ENCODE results near the gene GALNT8. TPM values are rescaled to one million over a fixed set of nuclear protein-coding genes. Genes with fewer than 3 reads are reported as not detected.
"Not testable (repeated sequence)": the region's sequence is repeated elsewhere in the genome, so short reads cannot be mapped to it uniquely, and the experiment has no call there.

The GALNT8 gene
- polyA plus RNA-seq (ENCODE audit: insufficient read depth in 1 of 5, insufficient read length in 5 of 5, low replicate concordance in 1 of 5), result 1 to 10 TPM in 4 of 5 donors, under 1 TPM in 1; 0.78 to 1.8 (median 1.6) TPM
- long read RNA-seq, donor 1, result 0 reads
- long read RNA-seq, donor 2, result 0 reads
- long read RNA-seq, donor 3, full-length matches to known transcripts, result 1 of 1 reads
- long read RNA-seq, donor 3, partial matches to known transcripts, result 0 of 1 reads
- long read RNA-seq, donor 3, other reads (novel, unspliced or antisense), result 0 of 1 reads
- long read RNA-seq, donor 4, result 0 reads
- long read RNA-seq, donor 5, result 0 reads
- long read RNA-seq, donor 6, result 0 reads
- long read RNA-seq, donor 7, result 0 reads
- long read RNA-seq, donor 8, result 0 reads

GRCh38 chr12:4719821-4720636 lies at the start of gene GALNT8:
TSS of gene GALNT8 (plus strand) at chr12:4720400. CDS start at chr12:4720678, 278 bp downstream.
- DNase-seq, result no peak

DNA sequence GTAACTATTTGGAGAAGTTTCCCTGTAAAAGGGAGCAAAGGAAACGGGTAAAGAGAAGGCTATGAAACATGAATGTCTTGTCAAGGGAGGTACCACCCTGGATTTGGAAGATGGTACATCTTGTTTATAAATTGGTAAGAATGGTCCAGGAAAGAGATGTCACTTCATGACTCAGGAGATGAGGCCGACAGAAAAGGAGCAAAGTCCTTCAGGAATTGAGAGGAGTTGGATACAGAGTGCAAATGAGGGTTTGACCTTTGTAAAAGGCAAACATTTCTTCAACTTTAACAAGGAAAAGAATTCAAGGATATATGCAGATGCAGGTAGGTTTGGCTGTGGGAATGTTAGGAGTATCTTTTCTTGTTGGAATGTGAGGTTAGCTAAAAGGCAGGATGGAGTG lies 40.5 kb upstream of the GALNT8 start:
- DNase-seq, result no peak

DNA sequence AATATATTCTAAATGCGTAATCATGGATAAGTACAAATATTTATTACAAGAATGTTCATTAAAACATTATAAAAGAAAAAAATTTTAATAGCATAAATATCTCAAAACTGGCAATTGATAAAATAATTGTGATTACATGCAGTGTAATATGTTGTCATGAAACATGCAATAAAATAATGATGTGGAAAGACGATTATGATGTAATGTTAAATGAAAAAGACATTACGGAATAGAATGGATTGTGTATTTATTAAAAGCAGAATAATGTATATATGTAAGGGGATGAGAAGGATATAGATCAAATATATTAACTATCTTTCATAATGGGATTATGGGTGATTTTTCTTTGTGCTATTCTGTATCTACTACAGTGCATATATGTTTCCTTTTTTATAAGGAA lies 38.5 kb upstream of the GALNT8 start:
- no peak for DNase-seq

DNA sequence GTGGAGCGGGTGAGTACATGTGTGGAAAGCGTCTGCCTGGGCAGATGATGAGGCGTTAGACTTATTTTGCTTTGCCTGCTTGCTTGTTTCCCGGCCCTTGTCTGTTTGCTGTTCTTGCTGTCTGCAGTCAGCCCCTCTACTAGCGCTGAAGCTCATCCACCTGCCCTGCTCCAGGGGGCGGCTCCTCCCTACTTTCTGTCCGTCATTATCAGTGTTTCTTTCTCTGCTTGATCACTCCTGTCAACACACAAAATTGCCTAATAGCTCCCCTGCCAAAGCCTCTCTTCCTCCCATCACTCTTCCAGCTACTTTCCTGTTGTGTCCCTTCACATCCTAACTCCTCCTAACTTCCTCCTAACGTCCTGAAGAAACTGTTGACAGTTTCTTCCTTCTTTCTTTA lies 34.9 kb upstream of the GALNT8 start:
- no peak for DNase-seq

GRCh38 chr12:4690760-4691159 lies 29.4 kb upstream of the GALNT8 start:
- DNase-seq, result no peak

DNA sequence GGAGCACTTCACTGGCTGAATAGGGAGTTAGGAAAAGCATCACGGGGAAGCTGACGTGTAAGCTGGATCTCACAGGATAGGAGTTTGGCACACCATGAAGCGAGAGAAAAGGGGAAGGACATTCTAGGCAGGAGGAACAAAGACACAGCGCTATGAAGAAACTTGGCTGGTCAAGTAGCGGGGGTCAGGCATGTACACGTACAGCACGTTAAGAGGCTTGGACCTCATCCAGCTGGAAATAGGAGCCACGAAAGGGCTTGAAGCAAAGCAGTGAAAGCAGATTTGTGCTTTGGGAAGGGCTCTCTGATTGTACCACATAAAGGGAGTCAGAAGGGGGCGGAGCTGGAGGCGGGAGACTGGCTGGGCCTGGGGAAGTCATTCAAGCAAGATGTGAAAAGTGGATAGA lies 19.6 kb upstream of the GALNT8 start:
- DNase-seq, result peak; percentile 78 to 86

DNA sequence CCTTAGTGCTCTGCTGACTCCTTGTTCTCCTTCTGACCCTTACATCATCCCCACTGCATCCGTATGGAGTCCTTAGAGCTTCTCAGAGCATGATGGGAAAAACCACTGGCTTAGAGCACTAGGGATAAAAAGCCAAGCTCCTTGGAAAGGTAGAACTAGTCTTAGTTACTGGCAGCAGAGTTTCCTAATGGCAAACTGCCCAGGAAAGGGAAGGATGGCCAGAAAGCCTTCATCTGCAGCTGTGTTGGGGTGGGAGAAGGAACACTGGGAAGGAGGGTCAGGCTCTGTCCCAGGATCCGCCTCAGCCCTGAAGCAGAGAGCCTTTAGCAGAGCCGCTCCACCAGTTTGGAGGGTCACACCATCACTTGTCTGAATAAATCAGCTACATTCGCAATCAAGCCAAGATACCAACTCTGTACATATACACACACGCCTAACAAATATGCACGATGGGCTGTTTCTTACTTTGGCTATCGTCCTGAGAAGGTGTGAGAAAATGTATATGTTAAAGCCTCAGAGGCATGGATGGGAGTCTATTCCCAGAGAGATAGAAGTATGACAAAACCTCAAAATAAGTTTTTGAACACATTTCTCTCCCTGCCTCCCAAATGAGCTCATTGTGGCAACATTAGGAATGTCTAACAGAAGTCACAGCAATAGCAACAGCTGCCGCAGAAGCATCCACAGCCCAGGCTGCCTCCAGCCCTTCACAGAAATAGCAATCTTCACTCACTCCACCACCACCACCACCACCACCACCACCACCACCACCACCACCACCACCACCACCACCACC lies 18.6 kb upstream of the GALNT8 start:
- peak; percentile 30 to 32 for DNase-seq

DNA sequence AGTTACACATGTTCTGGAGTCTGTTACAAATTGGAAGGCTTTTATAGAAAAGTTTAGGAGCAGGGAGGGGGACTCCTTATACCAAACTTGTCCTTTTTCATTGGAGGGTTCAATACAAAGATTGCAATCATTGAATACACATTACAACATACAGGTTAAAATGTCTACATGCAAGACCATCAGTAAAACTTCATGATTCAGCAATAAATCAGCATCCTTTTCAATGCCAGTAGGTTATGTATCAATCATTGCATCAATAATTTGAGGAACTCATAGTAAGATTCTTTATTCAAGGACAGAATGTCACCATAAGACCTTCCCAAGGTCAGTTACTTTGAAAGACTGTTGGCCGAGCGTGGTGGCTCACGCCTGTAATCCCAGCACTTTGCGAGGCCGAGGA lies 16.5 kb upstream of the GALNT8 start:
- DNase-seq, result no peak

- no peak for DNase-seq
These were observed 14.4 kb upstream of the GALNT8 start for GRCh38 chr12:4705824-4706223.

- DNase-seq, result no peak
These were observed 12.9 kb upstream of the GALNT8 start for GRCh38 chr12:4707306-4707705.

GRCh38 chr12:4710113-4710512 lies 10.1 kb upstream of the GALNT8 start:
- DNase-seq, result no peak

- DNase-seq, result no peak
These were observed 5.3 kb upstream of the GALNT8 start for GRCh38 chr12:4714879-4715278.

DNA sequence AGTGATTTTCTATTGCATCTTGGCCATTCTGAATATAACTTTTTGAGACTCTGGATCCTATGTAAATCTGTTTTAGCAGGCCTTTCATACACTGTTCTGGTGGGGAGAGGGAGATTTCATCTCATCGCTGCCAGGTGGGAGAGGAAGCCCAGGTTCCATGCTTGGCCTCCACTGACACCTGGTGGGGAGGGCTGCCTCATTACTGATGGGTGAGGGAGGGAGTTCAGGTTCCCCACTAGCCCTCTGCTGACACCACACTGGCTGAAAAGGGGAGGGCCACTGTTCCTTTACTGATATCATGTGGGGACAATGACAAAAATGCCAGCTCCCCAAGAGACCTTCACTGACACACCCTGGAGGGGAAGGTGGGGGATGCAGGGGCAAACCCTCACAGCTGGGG lies 2.4 kb upstream of the GALNT8 start:
- no peak for DNase-seq

- DNase-seq, result no peak
These were observed 416 bp downstream of the GALNT8 start for GRCh38 chr12:4720637-4720995.

GRCh38 chr12:4721587-4721986 lies 1.4 kb downstream of the GALNT8 start:
- DNase-seq, result not testable (repeated sequence)

DNA sequence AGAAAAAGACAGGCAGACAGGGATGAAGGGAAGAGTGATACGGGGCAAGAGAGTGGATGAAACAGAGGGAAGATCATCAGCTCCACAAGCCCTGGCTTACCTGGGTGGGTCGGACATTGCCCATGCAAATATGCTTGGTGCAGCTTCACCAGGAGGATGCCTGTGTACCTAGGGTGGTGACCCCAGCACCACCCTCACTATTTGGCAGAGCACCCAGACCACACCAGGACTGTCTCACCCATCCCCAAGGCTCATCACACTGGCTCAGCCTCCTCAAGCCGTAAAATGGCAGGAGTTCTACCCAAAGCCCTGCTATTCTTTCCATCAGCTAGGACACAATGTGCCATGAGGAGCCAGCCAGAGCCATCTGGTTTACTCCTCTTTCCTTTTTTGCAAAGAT lies 3.0 kb downstream of the GALNT8 start:
- DNase-seq, result no peak

DNA sequence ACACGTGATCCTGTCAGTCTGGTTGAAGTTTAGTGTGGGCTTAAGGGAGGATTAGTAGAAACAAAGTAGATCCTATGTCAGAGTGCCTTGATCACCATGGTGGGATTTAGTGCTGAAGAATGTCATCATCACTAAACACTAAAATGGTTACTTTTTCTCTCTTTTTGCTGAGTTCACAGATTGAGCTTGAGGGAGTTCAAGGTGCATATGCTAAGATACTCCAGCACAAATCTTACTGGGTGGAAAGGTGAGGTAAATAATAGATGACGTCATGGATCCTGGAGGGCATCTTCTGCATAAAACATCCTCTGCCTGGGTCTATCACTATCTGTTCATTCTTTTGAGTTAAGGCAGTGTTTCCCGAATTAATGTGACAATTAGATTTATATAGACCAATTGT lies 4.9 kb downstream of the GALNT8 start:
- no peak for DNase-seq

- DNase-seq, result no peak
These were observed 14.6 kb downstream of the GALNT8 start for GRCh38 chr12:4734625-4735340.

- DNase-seq, result no peak
These were observed 15.9 kb downstream of the GALNT8 start for GRCh38 chr12:4736091-4736490.

DNA sequence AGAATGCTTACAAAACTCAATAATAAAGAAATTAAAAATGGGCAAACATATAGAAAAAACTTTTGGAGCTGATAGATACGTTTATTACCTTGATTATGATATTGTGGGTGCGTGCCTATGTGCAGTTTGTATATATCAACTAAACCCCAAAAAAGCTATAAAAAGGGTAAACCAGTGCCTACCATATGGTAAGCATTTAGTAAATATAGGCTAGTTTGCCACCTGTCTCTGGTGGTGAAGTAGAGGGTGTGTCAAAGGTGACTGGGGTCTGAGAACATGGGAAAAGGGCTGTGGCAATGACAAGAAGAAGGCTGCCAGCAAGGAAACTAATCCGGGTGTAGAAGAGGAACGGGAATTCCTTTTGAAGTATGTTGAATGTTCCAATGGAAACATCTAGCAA lies 18.3 kb downstream of the GALNT8 start:
- DNase-seq, result no peak

DNA sequence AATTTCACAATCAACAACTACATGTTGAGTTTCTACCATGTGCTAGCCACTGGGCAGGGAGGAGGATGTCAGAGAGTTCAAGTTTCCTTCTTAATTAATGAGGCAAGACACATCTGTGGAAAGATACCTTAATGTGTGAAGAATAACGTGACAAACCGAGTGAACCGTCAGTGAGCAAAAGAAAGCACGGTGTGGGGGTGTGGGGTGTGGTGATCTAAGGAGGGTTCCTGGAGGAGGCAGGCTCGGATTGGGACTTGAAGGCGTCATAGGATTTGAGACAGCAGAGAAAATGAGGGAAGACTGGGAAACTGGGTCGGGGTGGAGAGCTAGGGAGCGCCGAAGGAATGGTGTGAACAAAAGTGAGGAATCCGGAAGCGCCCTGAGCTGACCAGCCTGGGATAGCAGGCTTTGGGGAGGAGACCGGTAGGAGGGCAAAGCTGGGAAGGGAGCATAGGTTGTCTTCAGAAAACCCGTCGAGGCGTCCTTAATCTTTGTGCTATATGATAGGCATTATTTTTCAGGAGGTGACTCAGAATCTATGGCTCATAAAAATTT lies 22.3 kb downstream of the GALNT8 start:
- DNase-seq, result no peak

- DNase-seq, result no peak
These were observed 22.8 kb downstream of the GALNT8 start for GRCh38 chr12:4743046-4743445.

All from right lung (tissue), 10 donors.